ENCODE measurements around the gene DCST2.

The DCST2 gene

DNA sequence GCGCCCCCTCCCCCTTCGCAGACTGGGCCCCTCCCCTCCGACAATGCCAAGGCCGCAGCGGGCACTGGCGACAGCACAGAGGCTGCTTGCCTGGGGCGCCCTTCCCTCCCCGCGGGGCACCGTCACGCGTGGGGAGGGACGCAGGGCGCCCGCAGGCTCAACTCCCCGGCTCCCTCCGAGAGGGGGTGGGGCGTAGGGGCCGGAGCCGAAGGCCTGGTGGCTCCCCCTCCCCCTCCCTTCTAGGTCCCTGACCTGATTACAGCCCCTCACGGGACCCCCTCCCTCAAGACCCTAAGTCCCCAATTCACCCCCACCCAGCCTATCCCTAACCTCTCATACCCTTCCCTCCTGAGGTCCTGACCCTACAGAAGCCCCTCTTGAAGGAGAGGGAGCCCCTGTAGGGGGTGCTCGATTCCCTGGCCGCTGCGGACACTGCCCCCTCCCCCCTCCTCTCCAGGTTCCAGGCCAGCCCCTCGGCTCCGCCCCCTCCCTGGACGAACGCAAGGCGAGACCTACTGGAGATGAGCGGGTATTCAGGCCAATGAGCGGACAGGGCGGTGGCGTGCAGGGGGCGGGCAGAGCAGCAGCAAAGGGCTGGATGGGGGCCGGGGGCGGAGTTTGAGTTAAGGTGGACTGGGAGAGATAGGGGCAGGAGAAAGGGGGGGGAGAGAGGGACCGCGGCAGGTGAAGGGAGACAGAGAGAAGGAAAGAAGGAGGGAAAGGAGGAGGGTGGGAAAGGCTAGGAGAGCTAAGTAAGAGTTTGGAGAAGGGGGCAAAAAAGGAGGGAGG, 31.7 kb downstream of the DCST2 start:
- TF ChIP-seq, protein P1, sequence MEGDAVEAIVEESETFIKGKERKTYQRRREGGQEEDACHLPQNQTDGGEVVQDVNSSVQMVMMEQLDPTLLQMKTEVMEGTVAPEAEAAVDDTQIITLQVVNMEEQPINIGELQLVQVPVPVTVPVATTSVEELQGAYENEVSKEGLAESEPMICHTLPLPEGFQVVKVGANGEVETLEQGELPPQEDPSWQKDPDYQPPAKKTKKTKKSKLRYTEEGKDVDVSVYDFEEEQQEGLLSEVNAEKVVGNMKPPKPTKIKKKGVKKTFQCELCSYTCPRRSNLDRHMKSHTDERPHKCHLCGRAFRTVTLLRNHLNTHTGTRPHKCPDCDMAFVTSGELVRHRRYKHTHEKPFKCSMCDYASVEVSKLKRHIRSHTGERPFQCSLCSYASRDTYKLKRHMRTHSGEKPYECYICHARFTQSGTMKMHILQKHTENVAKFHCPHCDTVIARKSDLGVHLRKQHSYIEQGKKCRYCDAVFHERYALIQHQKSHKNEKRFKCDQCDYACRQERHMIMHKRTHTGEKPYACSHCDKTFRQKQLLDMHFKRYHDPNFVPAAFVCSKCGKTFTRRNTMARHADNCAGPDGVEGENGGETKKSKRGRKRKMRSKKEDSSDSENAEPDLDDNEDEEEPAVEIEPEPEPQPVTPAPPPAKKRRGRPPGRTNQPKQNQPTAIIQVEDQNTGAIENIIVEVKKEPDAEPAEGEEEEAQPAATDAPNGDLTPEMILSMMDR (IDR thresholded peaks at IDR 0.05): peak; percentile 60

DNA sequence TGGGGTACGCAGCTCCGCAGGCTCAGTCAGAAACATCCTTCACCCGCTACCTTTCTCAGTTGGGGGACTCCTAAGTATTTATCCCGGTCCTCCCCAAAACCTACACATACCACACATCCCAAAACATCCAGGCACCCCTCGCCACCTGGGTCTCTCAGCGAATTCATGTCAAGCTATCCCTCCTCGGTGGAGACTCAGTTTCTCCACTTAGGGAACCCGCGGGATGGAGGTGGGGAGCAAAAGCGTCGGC, 32.2 kb downstream of the DCST2 start:
- TF ChIP-seq, protein P1 (IDR thresholded peaks at IDR 0.05): no peak

DNA sequence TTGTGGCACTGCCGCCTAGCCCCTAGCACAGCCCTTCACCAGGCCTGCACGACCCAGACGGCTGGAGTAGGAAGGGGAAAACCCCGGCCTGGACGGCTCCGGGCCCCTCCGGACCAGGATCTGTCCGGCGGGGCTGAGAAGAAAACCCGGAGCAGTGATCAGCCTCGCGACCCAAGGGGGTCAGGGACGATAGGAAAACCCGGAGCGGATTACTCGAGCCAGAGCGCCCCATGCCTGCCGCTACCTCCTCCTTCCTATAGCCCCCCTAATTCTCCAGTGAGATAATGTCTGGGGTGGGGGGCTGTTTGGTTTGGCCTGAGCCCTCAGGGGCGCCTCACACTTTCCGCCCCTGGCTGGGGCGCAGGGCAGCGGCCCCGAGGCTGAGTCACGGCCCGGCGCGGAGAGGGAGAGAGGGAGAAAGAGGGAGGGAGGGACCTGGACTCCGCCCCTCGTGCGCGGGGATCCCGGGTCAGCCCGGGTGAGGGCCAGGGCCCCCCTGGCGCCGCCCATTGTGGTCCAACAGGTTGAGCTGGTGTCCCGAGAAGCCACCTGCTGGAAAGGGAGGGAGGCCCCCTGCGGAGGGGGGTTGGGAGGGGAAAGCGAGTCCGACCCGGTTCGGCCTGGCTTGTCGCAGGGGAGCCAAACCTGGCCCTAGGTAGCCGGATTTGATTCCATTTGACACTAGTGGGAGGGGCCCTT, 32.7 kb downstream of the DCST2 start:
- TF ChIP-seq, protein P1 (IDR thresholded peaks at IDR 0.05): no peak

DNA sequence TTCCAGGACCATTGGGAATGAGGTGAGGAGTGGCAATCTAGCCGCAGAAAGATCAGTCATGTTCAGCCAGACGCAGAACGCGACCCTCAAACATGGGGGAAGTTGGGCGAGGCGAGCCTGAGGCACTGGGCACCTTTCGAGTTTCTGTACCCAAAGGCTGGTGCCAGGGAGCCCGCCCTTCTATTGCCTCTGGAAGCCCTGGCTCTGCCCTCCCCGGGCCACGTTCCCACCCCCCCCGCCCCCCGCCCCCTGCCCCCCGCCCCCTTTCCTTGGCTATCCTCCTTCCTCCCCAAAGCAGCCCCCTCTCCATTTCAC, 33.2 kb downstream of the DCST2 start:
- TF ChIP-seq, protein P1 (IDR thresholded peaks at IDR 0.05): no peak

DNA sequence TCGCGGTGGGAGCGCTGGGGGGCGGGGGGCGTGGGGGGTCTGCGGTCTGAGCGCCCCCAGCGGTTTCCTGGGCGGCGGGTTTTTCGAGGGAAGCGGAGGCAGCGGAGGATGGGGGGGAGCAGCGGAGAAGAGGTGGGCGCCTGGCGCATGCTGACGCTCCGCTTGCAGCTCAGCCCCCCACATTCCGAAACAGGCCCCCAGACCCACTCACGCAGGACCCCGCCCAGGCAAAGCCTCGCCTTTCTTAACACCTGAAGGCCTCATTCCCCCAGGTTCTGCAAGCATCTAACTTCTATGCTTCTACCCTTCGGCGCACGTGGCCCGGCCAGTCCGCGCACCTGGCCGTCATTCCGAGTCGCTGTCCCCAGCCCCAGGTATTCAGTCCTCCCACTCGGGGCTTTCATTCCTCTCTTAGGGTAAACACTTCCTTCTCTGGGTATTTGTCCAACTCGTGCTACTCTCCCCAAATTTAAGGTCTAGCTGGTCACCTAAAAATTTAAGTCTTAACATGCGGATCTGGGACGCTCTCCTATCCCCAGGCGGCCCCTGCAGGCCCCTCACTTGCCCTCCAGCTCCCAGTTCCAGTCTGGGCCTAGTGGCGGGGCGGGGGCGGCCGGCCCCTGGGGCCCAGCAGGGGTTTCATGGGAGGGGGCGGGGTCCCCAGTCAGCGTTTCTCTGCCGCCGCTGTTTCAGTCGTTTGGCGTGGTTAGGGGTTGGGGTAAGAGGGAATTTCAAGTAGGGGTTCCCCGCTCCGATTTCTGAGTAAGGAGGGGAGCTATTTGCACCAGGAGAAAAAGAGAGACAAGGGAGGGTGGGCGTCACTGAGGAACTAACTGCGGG, 33.8 kb downstream of the DCST2 start:
- TF ChIP-seq, protein P1 (IDR thresholded peaks at IDR 0.05): no peak

DNA sequence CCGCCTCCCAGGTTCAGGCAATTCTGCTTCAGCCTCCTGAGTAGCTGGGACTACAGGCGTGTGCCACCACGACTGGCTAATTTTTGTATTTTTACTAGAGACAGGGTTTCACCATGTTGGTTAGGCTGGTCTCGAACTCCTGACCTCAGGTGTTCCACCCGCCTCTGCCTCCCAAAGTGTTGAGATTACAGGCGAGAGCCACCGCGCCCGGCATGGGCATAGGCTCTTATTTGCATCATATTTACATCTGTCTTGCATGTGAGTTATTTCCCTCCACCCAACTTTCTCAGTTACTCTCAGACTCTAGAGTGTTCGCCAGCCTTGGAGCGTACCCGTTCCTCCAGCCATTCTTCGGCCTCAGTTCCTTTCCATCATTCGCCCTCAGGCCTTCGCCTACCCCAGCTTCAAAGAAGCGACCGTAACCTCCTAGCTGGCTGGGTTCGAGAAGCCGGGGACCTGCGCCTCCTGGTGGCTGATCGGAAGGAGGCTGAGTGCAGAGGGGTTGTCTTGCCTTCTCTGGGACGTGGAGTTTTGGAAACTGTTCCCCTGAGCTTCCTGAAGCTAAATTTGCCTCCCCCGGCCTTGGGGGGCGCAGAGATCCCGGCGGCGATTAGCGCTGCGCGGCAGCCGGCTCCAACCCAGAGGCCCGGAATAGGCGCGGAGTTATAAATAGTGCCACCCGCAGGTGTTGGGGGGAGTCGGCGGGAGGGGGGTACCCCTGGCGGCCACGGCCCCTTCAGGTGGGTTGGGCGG, 34.6 kb downstream of the DCST2 start:
- TF ChIP-seq, protein P1 (IDR thresholded peaks at IDR 0.05): peak; percentile 69

DNA sequence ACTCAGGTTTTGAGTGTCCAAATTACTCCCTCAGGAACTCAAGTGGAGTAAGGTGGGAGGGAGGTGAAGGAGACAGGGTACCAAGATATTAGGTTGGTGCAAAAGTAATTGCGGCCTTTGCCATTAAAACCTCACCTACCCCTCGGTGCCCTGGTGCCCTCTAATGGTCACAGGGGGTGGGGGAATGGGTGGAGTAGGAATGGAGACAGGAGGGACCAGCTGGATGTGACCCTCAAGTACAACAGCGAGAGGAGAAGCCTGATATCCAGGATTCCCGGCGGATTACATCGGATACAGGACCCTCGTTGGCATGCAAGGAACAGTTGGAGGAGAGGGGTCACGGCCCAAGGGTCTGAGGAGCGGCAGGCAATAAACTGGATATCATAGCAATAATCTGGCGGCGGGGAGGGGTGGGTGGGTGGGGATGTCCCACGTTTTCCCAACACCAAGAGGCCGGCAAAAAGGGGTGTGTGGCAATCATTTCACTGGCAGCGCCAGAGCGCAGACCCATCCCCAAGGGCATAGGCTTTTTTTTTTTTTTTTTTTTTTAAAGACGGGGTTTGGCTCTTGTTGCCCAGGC, 35.3 kb downstream of the DCST2 start:
- TF ChIP-seq, protein P1 (IDR thresholded peaks at IDR 0.05): 0 out of 2 replicates have a peak, but pooled peaks have one; percentile 11

Measured in LNCAP (cell line).